Fibroblast of the aortic adventitia (primary cell): ENCODE measurements around the gene BCAM. TPM values are rescaled to one million over a fixed set of nuclear protein-coding genes. Genes with fewer than 3 reads are reported as not detected.

Experiments used
- DNase-seq: peaks from one replicate; pipeline ENCODE4 v3.0.0-alpha.2; 2010; ENCODE audit warnings: low read depth
- H3K4me3 ChIP-seq: 2 replicates; pipeline ENCODE4 v1.5.1; 2011; ENCODE audit warnings: low read depth, mild to moderate bottlenecking, control low read depth, low read length, moderate library complexity
- CTCF ChIP-seq: IDR thresholded peaks from 2 replicates; pipeline ENCODE4 v1.5.1; 2011; ENCODE audit warnings: mild to moderate bottlenecking, low read length, control low read depth, inconsistent platforms; ENCODE audit not compliant: insufficient read depth
- total RNA-seq: library from RNA; depleted of rRNA; stranded (reverse); fragments of >200 nt; gene quantifications from 2 replicates; pipeline ENCODE4 v1.2.3, GENCODE V29; 2012; ENCODE audit warnings: low replicate concordance

The BCAM gene
- 5.9 and 24.2 TPM in 2 replicates for total RNA-seq

- peak; percentile 54 for DNase-seq
- H3K4me3 ChIP-seq = peak within 1 kb of the TSS; percentile 70
- TF ChIP-seq CTCF = no peak
Measured at GRCh38 chr19:44808463-44809371, at the start of gene BCAM. TSS of gene BCAM (plus strand) at chr19:44809103. CDS start at chr19:44809125, 22 bp downstream.

- no peak for TF ChIP-seq CTCF
- no peak overlapping the region for H3K4me3 ChIP-seq
- DNase-seq = no peak
Measured at GRCh38 chr19:44762038-44762437, 46.9 kb upstream of the BCAM start.

DNA sequence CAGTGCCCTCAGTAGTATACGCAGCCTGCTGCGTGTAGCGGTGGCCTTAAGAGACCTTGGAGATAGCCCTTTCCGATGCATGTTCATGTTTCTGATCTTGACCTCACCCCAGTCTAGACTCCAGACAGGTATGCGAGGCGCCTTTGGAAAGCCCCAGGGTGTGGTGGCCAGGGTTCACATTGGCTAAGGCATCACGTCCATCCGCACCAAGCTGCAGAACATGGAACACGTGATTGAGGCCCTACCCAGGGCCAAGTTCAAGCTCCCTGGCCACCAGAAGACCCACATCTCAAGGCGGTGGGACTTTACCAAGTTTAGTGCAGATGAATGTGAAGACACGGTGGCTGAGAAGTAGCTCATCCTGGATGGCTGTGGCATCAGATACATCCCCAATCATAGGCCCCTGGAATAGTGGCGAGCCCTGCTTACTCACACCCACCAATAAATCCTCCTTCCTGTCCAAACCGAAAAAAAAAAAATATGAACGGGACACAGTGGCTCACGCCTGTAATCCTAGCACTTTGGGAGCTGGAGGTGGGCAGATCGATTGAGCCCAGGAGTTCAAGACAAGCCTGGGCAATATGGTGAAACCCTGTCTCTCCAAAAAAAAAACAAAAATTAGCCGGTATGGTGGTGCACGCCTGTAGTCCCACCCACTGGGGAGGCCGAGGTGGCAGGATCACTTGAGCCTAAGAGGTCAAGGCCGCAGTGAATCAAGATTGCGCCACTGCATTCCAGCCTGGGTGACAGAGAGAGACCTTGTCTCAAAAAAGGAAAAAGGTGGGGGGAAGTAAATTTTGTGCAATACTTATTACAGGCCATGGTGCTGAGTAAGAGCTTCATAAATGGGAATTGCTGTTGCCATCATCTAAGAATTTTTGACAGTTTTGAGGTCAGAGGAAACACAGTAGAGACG, 43.6 kb upstream of the BCAM start:
- no peak for TF ChIP-seq CTCF
- DNase-seq = no peak
- no peak overlapping the region for H3K4me3 ChIP-seq

GRCh38 chr19:44765949-44766335, 43.0 kb upstream of the BCAM start:
- no peak for DNase-seq
- no peak overlapping the region for H3K4me3 ChIP-seq
- TF ChIP-seq CTCF = no peak

GRCh38 chr19:44767295-44768180, 41.4 kb upstream of the BCAM start:
- no peak for TF ChIP-seq CTCF
- no peak for DNase-seq
- no peak overlapping the region for H3K4me3 ChIP-seq
